Endothelial cell of umbilical vein (primary cell): ENCODE measurements around the gene PROCA1.

Experiments used
- CTCF ChIP-seq, 2 donors: IDR thresholded peaks; 1 replicate in 1 of 2; 2 replicates in 1 of 2; pipeline ENCODE4 v1.5.1; 2011; ENCODE audit warnings: low read length in 2 of 2, mild to moderate bottlenecking in 2 of 2, moderate library complexity in 2 of 2, control low read depth in 1 of 2, inconsistent platforms in 1 of 2, low read depth in 1 of 2; ENCODE audit not compliant: insufficient read depth in 1 of 2; ENCODE audit errors: extremely low read depth in 1 of 2
- EZH2 ChIP-seq: IDR thresholded peaks from 2 replicates; pipeline ENCODE4 v1.6.1; 2012; ENCODE audit warnings: borderline replicate concordance, low read depth, mild to moderate bottlenecking, moderate library complexity, low read length, inconsistent platforms; ENCODE audit not compliant: severe bottlenecking
- POLR2A ChIP-seq: IDR thresholded peaks from 2 replicates; pipeline ENCODE4 v1.6.1; 2012; ENCODE audit warnings: low read depth, mild to moderate bottlenecking, control low read depth, low read length
- POLR2AphosphoS5 ChIP-seq: IDR thresholded peaks from 2 replicates; pipeline ENCODE4 v1.6.1; 2012; ENCODE audit warnings: low read depth, mild to moderate bottlenecking, control low read depth, low read length, moderate library complexity; ENCODE audit not compliant: insufficient read depth
- TF ChIP-seq, protein P1 (sequence below): IDR thresholded peaks from 2 replicates; pipeline ENCODE4 v1.6.1; 2011; ENCODE audit not compliant: insufficient read depth, insufficient read length

GRCh38 chr17:28700830-28701492 is 10.7 kb downstream of the PROCA1 start:
- no peak for TF ChIP-seq CTCF (IDR thresholded peaks at IDR 0.05; ENCODE audit: extremely low read depth in 1 of 2, insufficient read depth in 1 of 2, low read depth in 1 of 2, low read length in 2 of 2)
- TF ChIP-seq POLR2A: no peak
- TF ChIP-seq POLR2AphosphoS5: no peak
- no peak for TF ChIP-seq EZH2
- TF ChIP-seq, protein P1, sequence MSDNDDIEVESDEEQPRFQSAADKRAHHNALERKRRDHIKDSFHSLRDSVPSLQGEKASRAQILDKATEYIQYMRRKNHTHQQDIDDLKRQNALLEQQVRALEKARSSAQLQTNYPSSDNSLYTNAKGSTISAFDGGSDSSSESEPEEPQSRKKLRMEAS: no peak
